ENCODE measurements around the gene PGM2.

The PGM2 gene

GRCh38 chr4:37827802-37828321, 1.4 kb downstream of the PGM2 start:
- Mint-ChIP-seq H3K4me3 (peak overlapping the region; percentile 96), H3K27ac (no peak overlapping the region), H3K4me1 (peaks cover 36% of the 10 kb centered on the region), H3K27me3 (peaks cover 24% of the 10 kb centered on the region), H3K36me3 (peaks cover 31% of the 10 kb centered on the region), H3K9me3 (no peaks in the 10 kb centered on the region)
- no peak for DNase-seq
- CTCF ChIA-PET: no interaction called here

- H3K9me3 Mint-ChIP-seq: no peaks in the 10 kb centered on the region
- H3K36me3 Mint-ChIP-seq: peaks cover 34% of the 10 kb centered on the region
- H3K4me1 Mint-ChIP-seq: peaks cover 36% of the 10 kb centered on the region
- CTCF ChIA-PET: no interaction called here
- peaks cover 19% of the 10 kb centered on the region for H3K27me3 Mint-ChIP-seq
- H3K4me3 Mint-ChIP-seq: peak overlapping the region; percentile 39
- no peak overlapping the region for H3K27ac Mint-ChIP-seq
- DNase-seq: no peak
Measured at GRCh38 chr4:37828843-37829242, 2.4 kb downstream of the PGM2 start.

- no peaks in the 10 kb centered on the region for H3K9me3 Mint-ChIP-seq
- no peak overlapping the region for H3K27ac Mint-ChIP-seq
- H3K4me1 Mint-ChIP-seq: peaks cover 28% of the 10 kb centered on the region
- peaks cover 8% of the 10 kb centered on the region for H3K27me3 Mint-ChIP-seq
- H3K36me3 Mint-ChIP-seq: peaks cover 40% of the 10 kb centered on the region
- CTCF ChIA-PET: no interaction called here
- no peak for DNase-seq
- no peak overlapping the region for H3K4me3 Mint-ChIP-seq
Measured at GRCh38 chr4:37830640-37831039, 4.2 kb downstream of the PGM2 start.

- CTCF ChIA-PET: no interaction called here
- Mint-ChIP-seq H3K27me3 (no peaks in the 10 kb centered on the region), H3K27ac (no peak overlapping the region), H3K4me3 (no peak overlapping the region), H3K4me1 (peaks cover 24% of the 10 kb centered on the region), H3K36me3 (peaks cover 62% of the 10 kb centered on the region), H3K9me3 (no peaks in the 10 kb centered on the region)
- no peak for DNase-seq
Measured at GRCh38 chr4:37835031-37835430, 8.5 kb downstream of the PGM2 start.

- H3K27ac Mint-ChIP-seq: no peak overlapping the region
- CTCF ChIA-PET: interaction anchor here (1.4 kb wide), 1 partner anchor 142 kb away, joined by 3 read pairs; no protein-coding TSS in a partner anchor
- DNase-seq: no peak
- H3K27me3 Mint-ChIP-seq: no peaks in the 10 kb centered on the region
- no peak overlapping the region for H3K4me3 Mint-ChIP-seq
- H3K4me1 Mint-ChIP-seq: peaks cover 24% of the 10 kb centered on the region
- no peaks in the 10 kb centered on the region for H3K9me3 Mint-ChIP-seq
- peaks cover 58% of the 10 kb centered on the region for H3K36me3 Mint-ChIP-seq
Measured at GRCh38 chr4:37835806-37836205, 9.3 kb downstream of the PGM2 start.

GRCh38 chr4:37836274-37836673, 9.8 kb downstream of the PGM2 start:
- H3K9me3 Mint-ChIP-seq: no peaks in the 10 kb centered on the region
- H3K36me3 Mint-ChIP-seq: peaks cover 59% of the 10 kb centered on the region
- H3K27me3 Mint-ChIP-seq: no peaks in the 10 kb centered on the region
- H3K4me1 Mint-ChIP-seq: peaks cover 24% of the 10 kb centered on the region
- no peak overlapping the region for H3K4me3 Mint-ChIP-seq
- no peak for DNase-seq
- no peak overlapping the region for H3K27ac Mint-ChIP-seq
- CTCF ChIA-PET: interaction anchor here (0.6 to 1.4 kb wide), 2 partner anchors 141 to 209 kb away, joined by 3 read pairs; no protein-coding TSS in a partner anchor

GRCh38 chr4:37836838-37837440, 10.5 kb downstream of the PGM2 start:
- Mint-ChIP-seq H3K27ac (no peak overlapping the region), H3K27me3 (no peaks in the 10 kb centered on the region), H3K9me3 (no peaks in the 10 kb centered on the region), H3K4me1 (peaks cover 24% of the 10 kb centered on the region), H3K36me3 (peaks cover 57% of the 10 kb centered on the region), H3K4me3 (no peak overlapping the region)
- no peak for DNase-seq
- CTCF ChIA-PET: interaction anchor here (0.6 to 1.4 kb wide), 2 partner anchors 141 to 208 kb away, joined by 3 read pairs; no protein-coding TSS in a partner anchor

- CTCF ChIA-PET: no interaction called here
- no peaks in the 10 kb centered on the region for H3K9me3 Mint-ChIP-seq
Measured at GRCh38 chr4:37837446-37837845, 11.0 kb downstream of the PGM2 start.

GRCh38 chr4:37839426-37839825, 12.9 kb downstream of the PGM2 start:
- Mint-ChIP-seq H3K4me1 (peaks cover 24% of the 10 kb centered on the region), H3K27ac (no peak overlapping the region), H3K36me3 (peaks cover 57% of the 10 kb centered on the region), H3K9me3 (no peaks in the 10 kb centered on the region), H3K4me3 (no peak overlapping the region), H3K27me3 (no peaks in the 10 kb centered on the region)
- DNase-seq: no peak
- CTCF ChIA-PET: interaction anchor here (0.7 kb wide), 1 partner anchor 1724 kb away, joined by 3 read pairs; no protein-coding TSS in a partner anchor

More at GRCh38 chr4:37837446-37837845, 11.0 kb downstream of the PGM2 start:
- H3K27ac Mint-ChIP-seq: no peak overlapping the region
- H3K27me3 Mint-ChIP-seq: no peaks in the 10 kb centered on the region
- no peak overlapping the region for H3K4me3 Mint-ChIP-seq
- DNase-seq: no peak
- H3K4me1 Mint-ChIP-seq: peaks cover 24% of the 10 kb centered on the region
- H3K36me3 Mint-ChIP-seq: peaks cover 52% of the 10 kb centered on the region

GRCh38 chr4:37844204-37844603, 17.7 kb downstream of the PGM2 start:
- Mint-ChIP-seq H3K27me3 (no peaks in the 10 kb centered on the region), H3K36me3 (peaks cover 55% of the 10 kb centered on the region), H3K9me3 (no peaks in the 10 kb centered on the region), H3K4me3 (no peak overlapping the region), H3K27ac (no peak overlapping the region), H3K4me1 (no peaks in the 10 kb centered on the region)
- no peak for DNase-seq
- CTCF ChIA-PET: no interaction called here

GRCh38 chr4:37845201-37845600, 18.7 kb downstream of the PGM2 start:
- Mint-ChIP-seq H3K4me3 (no peak overlapping the region), H3K9me3 (no peaks in the 10 kb centered on the region), H3K27ac (no peak overlapping the region), H3K36me3 (peaks cover 53% of the 10 kb centered on the region), H3K4me1 (no peaks in the 10 kb centered on the region), H3K27me3 (no peaks in the 10 kb centered on the region)
- CTCF ChIA-PET: interaction anchor here (0.6 kb wide), 1 partner anchor 34 kb away, joined by 3 read pairs; no protein-coding TSS in a partner anchor
- no peak for DNase-seq

- Mint-ChIP-seq H3K36me3 (peaks cover 51% of the 10 kb centered on the region), H3K4me1 (no peaks in the 10 kb centered on the region), H3K9me3 (no peaks in the 10 kb centered on the region), H3K27ac (no peak overlapping the region), H3K27me3 (no peaks in the 10 kb centered on the region), H3K4me3 (no peak overlapping the region)
- CTCF ChIA-PET: interaction anchor here (0.5 kb wide), 1 partner anchor 827 kb away, joined by 3 read pairs; no protein-coding TSS in a partner anchor
- no peak for DNase-seq
Measured at GRCh38 chr4:37847311-37847884, 20.9 kb downstream of the PGM2 start.

- CTCF ChIA-PET: no interaction called here
- Mint-ChIP-seq H3K27me3 (no peaks in the 10 kb centered on the region), H3K36me3 (peaks cover 40% of the 10 kb centered on the region), H3K9me3 (no peaks in the 10 kb centered on the region), H3K4me1 (no peaks in the 10 kb centered on the region), H3K27ac (no peak overlapping the region), H3K4me3 (no peak overlapping the region)
- no peak for DNase-seq
Measured at GRCh38 chr4:37852376-37852775, 25.9 kb downstream of the PGM2 start.

GRCh38 chr4:37858112-37858511, 31.6 kb downstream of the PGM2 start:
- no peak for DNase-seq
- Mint-ChIP-seq H3K27me3 (no peaks in the 10 kb centered on the region), H3K4me3 (no peak overlapping the region), H3K9me3 (no peaks in the 10 kb centered on the region), H3K27ac (no peak overlapping the region), H3K4me1 (no peaks in the 10 kb centered on the region), H3K36me3 (peaks cover 29% of the 10 kb centered on the region)
- CTCF ChIA-PET: interaction anchor here (1.5 kb wide), 1 partner anchor 119 kb away, joined by 3 read pairs; no protein-coding TSS in a partner anchor

GRCh38 chr4:37858872-37859271, 32.4 kb downstream of the PGM2 start:
- Mint-ChIP-seq H3K27me3 (no peaks in the 10 kb centered on the region), H3K36me3 (peaks cover 26% of the 10 kb centered on the region), H3K4me1 (no peaks in the 10 kb centered on the region), H3K9me3 (no peaks in the 10 kb centered on the region), H3K27ac (no peak overlapping the region), H3K4me3 (no peak overlapping the region)
- DNase-seq: no peak
- CTCF ChIA-PET: no interaction called here
